NCI-H1092 (cell line): ENCODE measurements around the gene FXR2.
"Not testable (repeated sequence)": the region's sequence is repeated elsewhere in the genome, so short reads cannot be mapped to it uniquely, and the experiment has no call there.

Source experiments
- DNase-seq: peaks from one replicate; lab custom pipeline; 2025; lab: John Stamatoyannopoulos, UW

Gene FXR2

GRCh38 chr17:7629939-7630571 is 15.4 kb upstream of the FXR2 start, which contains the start of gene SHBG:
Gene SHBG (plus strand): TSS chr17:7630135. CDS start chr17:7630173, 38 bp downstream.
- DNase-seq = no peak

DNA sequence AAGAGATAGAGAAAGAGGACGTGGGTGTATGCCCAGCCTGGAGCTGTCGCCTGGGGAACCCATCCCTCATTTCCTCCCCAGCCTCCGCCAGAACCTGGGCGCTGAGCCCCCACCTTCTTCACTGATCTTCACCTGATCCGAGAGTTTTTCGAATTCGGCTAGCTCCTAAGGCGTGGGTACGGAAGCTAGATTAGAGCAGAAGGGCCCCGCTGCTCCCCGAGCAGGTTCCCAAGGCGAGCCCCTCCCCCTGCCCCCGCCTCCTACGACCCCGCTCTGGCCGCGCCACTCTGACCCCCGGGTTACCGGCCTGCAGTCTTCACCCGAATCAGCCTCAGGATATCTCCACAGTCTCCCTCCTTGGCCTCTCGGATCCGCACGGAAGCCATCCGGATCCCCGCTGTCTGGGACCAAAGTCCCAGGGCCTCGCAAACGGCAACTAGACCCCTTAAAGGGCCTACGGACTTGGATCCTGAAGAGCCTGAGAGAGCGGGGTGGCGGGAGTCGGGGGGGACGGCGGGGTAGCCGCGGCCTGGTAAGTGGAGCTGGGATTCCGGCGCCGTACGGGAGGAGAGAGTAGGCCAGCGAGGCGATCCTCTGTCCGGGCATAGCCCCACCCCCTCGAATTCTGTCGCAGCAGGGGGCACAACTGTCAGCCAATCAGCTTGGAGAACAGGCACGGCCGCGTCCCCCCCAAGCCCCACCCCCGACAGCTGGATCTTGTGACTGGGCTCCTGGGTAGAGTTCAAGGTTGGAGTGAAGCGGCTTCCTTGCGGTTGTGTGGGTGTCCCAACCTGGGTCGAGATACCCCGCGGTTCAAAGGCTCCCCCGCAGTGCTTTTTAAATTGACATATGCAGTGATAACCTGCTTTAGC is 12.8 kb upstream of the FXR2 start, which contains the start of gene SAT2:
Gene SAT2, minus strand, starts transcription at position 572 of the 872 bp plus-strand sequence. Its CDS starts 186 bp downstream, at position 386.
- DNase-seq = peak; percentile 80

GRCh38 chr17:7626956-7627249 is 12.2 kb upstream of the FXR2 start:
- DNase-seq = no peak

DNA sequence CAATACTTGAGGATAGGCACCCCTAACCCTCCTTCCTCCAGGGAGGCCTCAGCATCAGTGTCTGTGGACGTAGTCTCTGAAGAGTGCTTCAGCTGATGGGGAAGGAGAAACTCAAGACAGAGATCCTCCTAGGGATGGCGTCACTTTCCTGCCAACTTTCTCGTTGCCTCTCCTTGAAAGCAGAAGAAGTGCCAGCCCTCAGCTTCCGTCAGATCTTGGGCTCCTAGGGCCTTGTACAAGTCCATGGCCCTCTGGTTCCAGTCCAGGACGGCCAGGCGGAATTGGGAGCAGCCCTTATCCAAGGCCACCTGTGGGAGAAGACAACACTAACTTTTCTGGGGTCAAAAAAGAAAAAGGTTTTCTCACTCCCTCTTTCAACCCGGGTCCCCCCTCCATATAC is 11.6 kb upstream of the FXR2 start:
- no peak for DNase-seq

GRCh38 chr17:7625749-7626148 is 11.1 kb upstream of the FXR2 start:
- not testable (repeated sequence) for DNase-seq

GRCh38 chr17:7623661-7624060 is 9.0 kb upstream of the FXR2 start:
- no peak for DNase-seq

GRCh38 chr17:7620835-7621234 is 6.1 kb upstream of the FXR2 start:
- no peak for DNase-seq

DNA sequence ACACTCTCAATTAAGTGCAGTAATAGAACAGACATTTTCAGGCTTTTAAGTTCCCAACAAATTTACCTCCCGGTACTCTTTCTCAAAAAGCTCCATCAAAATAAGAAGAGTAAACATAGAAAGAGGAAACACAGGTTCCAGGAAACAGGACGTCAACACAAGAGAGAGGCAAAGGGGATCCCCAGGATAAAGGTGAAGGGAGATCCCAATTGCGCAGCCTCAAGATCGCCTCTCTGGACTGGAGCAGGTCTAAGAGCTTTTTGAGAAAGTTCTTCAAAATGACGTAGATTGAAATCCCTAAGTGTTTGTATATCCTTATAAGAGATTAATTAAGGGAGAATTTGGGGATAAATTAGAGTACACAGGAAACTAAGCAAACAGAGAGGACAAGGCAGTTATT is 3.9 kb upstream of the FXR2 start:
- no peak for DNase-seq

DNA sequence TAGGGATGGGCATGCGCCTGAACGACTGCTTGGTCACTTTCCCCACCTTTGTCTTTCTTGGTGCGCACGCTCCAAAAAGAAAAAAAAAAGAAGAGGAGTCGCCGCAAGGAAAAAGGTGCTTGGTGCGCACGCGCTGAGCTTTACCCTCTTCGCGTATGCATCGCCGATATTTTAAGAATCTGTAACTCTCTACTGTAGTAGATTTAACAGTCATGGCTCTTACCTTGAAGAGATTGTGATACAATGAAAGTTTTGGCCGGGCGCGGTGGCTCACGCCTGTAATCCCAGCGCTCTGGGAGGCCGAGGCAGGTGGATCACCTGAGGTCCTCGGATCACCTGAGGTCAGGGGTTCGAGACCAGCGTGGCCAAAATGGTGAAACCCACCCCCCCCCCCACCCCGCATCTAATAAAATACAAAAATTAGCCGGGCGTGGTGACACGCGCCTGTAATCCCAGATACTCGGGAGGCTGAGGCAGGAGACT is 609 bp upstream of the FXR2 start:
- no peak for DNase-seq

DNA sequence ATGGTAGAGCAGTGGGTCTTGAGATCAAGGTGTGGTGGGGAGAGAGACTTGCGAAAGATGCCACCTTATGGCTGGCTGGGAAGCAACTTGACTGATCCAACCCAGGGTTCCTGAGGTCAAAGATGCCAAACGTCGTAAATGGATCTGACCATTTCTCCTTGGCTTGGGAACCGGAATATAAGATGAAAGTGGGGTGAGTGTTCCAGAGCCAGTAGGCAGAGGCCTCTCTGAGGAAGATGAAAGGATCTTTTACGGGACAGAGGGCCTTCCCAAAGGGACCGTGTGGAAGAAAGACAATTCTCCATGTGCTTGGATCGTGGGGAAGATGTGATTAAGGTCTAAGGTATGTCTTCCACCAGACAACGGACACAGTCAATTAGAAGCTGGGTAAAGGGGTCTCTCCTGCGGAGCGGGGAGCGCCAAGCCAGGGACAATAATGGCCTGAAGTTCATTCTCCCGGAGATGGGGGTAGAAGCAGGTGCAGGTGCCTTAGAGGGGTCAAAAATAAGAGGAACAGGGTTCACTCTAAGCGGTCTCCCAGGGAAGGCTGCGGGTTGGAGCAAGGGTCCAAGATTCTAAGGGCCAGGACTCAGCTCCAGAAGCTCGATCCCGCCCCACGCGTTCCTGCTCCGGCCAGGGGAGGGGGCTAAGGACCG is 800 bp downstream of the FXR2 start:
- no peak for DNase-seq

GRCh38 chr17:7612294-7612640 is 2.4 kb downstream of the FXR2 start:
- DNase-seq = no peak

DNA sequence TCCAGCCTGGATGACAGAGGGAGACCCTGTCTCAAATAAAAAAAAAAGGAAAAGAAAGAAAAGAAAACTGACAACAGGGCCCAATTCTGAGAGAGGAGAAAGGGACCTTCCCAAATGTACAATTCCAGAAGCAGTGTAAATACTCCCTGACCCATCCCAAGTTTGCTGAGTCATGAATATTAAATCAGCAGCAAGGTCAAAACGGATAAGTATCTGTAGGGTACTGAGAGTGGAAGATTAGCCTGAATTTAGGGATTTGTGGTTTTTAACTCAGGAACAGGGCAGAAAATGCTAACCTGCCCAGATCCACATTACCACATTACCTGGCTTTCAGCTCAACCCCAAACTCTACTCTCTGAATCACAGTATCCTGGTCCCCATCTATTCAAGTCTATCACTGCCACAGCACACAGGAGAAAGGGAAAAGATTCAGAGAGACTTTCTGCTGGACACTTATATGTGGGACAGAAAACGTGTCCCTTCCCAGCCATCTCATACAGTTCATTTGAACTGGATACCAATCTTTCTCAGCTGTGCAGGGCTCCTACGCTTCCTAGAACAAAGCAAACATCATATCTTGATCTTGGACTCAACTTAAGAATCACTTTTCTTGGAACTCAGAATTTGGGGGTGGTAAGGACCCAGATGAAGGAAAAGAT is 2.9 kb downstream of the FXR2 start:
- no peak for DNase-seq

GRCh38 chr17:7610641-7611040 is 4.1 kb downstream of the FXR2 start:
- no peak for DNase-seq

GRCh38 chr17:7606280-7606679 is 8.4 kb downstream of the FXR2 start:
- no peak for DNase-seq

DNA sequence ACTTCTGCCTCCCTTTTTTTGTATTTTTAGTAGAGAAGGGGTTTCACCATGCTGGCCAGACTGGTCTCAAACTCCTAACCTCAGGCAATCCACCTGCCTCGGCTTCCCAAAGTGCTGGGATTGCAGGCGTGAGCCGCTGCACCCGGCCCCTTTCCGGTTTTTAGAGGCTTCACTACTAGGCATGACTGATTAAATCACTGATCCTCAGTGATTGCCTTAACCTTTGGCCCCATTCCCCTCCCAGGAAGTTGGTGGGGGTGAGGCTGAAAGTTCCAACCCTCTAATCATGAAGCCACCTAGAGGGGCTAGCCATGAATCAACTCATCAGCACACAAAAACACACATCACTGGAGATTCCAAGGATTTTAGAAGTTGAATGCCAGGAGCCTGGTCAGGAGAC is 17.1 kb downstream of the FXR2 start:
- DNase-seq = not testable (repeated sequence)

DNA sequence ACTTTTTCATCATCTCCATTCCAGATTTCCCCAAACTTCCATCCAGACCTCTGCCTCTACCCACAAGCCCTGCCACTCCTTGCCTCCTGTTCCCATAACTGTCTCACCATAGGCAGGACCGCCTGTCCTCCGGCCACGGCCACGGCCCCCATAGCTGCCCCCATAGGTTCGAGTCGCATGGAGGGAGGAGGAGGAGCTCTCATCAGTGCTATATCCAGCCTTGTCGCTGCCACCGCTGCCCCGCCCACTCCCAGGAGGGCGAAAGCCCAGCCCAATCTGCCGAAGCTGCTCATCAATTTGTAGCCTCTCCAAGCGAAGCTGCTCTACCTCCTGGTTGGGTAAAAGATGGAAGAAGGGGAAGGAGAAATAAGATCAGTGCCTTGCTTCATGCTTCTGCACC is 21.4 kb downstream of the FXR2 start:
- no peak for DNase-seq

- DNase-seq = no peak
These were observed 22.2 kb downstream of the FXR2 start for GRCh38 chr17:7592422-7593021.

DNA sequence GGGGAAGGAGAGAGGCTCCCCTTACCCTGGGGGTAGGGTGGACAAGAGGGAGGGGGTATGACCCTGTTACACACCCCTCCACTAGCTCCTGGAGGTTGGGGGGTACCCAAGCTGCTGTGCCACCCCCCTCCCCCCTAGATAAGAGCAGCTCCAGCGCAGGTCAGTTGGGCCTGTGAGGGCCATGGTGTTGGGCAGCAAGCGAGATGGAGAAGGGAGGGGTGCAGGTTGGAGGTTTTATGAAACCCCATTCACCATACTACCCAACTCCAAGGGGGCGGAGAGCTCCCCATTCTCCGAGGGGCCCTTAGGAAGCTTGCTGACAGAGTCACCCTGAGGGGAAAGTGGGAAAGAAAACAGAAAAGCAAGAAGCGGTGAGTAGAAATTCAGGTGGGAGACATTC is 23.1 kb downstream of the FXR2 start:
- no peak for DNase-seq

DNA sequence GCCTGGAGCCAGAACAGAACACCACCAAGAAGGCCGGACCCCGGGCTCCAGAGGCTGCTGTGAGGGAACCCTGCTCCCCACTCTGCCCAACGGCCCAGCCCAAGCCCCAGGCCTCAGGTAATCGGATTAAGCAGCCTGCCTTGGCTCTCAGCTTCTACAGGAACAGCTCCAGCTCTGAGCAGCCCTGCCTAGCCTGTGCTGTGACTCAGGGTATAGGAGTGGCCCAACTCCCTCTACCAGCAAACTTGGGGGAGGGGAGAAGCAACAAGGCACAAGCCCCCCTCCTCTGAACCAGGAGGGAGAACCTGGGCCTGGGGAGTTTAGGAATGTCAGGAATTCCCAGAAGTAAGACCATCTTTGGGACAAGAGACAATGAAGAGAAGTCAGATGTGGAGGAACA is 24.0 kb downstream of the FXR2 start:
- DNase-seq = no peak

DNA sequence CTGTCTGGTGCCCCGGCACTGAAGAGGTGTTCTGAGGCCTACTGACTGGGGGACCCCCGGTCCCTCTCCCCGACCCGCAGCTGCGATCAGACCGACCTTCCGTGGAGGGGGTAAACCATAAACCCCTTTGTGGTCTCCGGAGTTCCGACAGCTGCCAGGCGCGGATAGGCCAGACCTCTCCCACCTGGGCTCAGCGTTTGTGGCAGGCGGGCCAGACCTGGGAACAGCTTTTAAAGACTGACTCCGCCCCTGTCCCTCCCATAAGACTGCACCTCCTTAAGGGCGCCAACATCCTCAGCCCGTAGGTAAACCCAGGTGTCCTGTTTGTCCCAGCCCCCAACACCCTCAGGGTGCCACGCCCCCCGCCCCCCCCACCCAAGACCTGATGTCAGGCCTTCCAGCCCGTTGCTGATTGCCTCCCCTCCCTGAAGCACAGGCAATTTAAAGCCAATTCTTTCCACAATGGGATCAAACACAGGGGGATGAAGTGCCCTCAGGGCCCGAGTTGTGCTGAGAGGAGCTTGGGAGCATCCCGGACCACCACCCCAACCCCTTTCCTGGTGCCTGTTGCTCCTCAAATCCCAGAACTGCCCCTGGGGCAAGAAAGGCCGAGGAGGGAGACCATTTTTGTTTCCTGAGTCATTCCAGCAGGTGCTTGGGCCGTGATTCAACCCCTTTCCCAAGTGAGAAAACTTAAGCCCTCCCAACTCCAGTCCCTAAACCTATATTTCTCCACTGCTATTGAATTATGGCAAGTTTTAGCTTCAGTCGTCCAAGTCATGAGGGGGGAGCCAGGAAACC is 24.6 kb downstream of the FXR2 start, which contains the start of gene SOX15:
Gene SOX15, minus strand, starts transcription at position 204 of the 801 bp plus-strand sequence. CDS start 418 bp downstream, outside the sequence.
- no peak for DNase-seq
